Neural cell (in vitro differentiated cells): ENCODE results near the gene ZNF768.

Experiments used
- CTCF ChIP-seq: fragments of 450-650 bp; IDR thresholded peaks from 2 replicates; pipeline ENCODE4 v1.5.1; 2014; ENCODE audit warnings: antibody characterized with exemption, mild to moderate bottlenecking, moderate library complexity; ENCODE audit not compliant: poor library complexity, severe bottlenecking
- EP300 ChIP-seq: fragments of 450-650 bp; conservative IDR thresholded peaks from 2 replicates; pipeline ENCODE4 v1.6.1; 2014; ENCODE audit warnings: antibody characterized with exemption, mild to moderate bottlenecking, moderate library complexity; ENCODE audit not compliant: poor library complexity, severe bottlenecking
- POLR2AphosphoS5 ChIP-seq: IDR thresholded peaks from 2 replicates; pipeline ENCODE4 v1.6.1; 2012
- TAF1 ChIP-seq: IDR thresholded peaks from 2 replicates; pipeline ENCODE4 v1.6.1; 2012; ENCODE audit warnings: low read depth

GRCh38 chr16:30491744-30492308, 34.5 kb downstream of the ZNF768 start:
- TF ChIP-seq EP300 = no peak
- TF ChIP-seq TAF1 = no peak
- no peak for TF ChIP-seq POLR2AphosphoS5
- TF ChIP-seq CTCF = no peak
